ENCODE measurements around the gene DOCK4.

DNA sequence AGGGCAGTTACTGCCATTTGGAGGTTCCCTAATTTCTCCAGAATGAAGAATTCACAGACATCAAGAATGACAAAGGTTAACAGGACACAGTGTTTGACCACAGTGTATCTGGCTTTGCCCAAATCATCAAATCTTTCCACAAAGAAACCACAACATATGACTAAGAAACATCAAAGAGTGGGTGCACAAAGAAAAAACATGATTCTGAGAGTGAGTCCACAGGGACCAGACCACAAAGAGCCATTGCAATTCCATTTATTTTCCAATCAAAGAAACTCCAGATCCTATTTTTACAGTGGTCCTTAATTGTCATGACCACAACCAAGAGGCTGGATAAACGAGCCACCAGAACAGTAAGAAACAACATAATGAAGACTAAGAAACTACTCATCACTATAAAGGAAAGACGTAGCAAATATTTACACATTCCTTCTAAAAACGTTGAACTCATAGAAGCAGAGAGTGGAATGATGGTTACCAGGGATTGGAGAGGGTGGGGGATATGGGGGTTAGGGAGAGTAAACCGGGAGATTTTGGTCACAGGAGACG is 286.5 kb downstream of the DOCK4 start:
- TF ChIP-seq, protein P1, sequence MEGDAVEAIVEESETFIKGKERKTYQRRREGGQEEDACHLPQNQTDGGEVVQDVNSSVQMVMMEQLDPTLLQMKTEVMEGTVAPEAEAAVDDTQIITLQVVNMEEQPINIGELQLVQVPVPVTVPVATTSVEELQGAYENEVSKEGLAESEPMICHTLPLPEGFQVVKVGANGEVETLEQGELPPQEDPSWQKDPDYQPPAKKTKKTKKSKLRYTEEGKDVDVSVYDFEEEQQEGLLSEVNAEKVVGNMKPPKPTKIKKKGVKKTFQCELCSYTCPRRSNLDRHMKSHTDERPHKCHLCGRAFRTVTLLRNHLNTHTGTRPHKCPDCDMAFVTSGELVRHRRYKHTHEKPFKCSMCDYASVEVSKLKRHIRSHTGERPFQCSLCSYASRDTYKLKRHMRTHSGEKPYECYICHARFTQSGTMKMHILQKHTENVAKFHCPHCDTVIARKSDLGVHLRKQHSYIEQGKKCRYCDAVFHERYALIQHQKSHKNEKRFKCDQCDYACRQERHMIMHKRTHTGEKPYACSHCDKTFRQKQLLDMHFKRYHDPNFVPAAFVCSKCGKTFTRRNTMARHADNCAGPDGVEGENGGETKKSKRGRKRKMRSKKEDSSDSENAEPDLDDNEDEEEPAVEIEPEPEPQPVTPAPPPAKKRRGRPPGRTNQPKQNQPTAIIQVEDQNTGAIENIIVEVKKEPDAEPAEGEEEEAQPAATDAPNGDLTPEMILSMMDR (IDR thresholded peaks at IDR 0.05), result no peak
- TF ChIP-seq ZNF121 (CRISPR knock-in tag; IDR thresholded peaks at IDR 0.05), result no peak
- TF ChIP-seq SP1 (CRISPR knock-in tag; conservative IDR thresholded peaks at IDR 0.05), result no peak
- TF ChIP-seq NFYB (CRISPR knock-in tag; conservative IDR thresholded peaks at IDR 0.05; ENCODE audit: low read depth), result no peak
- TF ChIP-seq CBFB (CRISPR knock-in tag; IDR thresholded peaks at IDR 0.05; ENCODE audit: low read depth), result no peak
- TF ChIP-seq USF2 (CRISPR knock-in tag; IDR thresholded peaks at IDR 0.05), result no peak
- TF ChIP-seq FOXK1 (CRISPR knock-in tag; IDR thresholded peaks at IDR 0.05), result no peak
- no peak for TF ChIP-seq JUN (CRISPR knock-in tag; IDR thresholded peaks at IDR 0.05)
- TF ChIP-seq NR1H2 (CRISPR knock-in tag; IDR thresholded peaks at IDR 0.05), result no peak
- TF ChIP-seq ETV6 (CRISPR knock-in tag; IDR thresholded peaks at IDR 0.05), result no peak
